K562 (cell line): Measurements from ENCODE around the gene TUBA1B. TPM values are rescaled to one million over a fixed set of nuclear protein-coding genes. Genes with fewer than 3 reads are reported as not detected.
A peak's percentile ranks its signal among the peaks of the same experiment; 100 is the strongest.

Experiments used
- ATAC-seq: fragments of 200-7000 bp; cut with Tn5 transposase; 3 replicates; pipeline ENCODE4 v1.9.1; 2020; ENCODE audit warnings: moderate library complexity
- BruUV-seq: library from RNA; stranded (reverse); fragments of 400-500 nt; replicated peaks from 2 replicates; lab custom pipeline; 2021; lab: Mats Ljungman, UMichigan
- CTCF ChIA-PET: fragments of 300-600 bp; formaldehyde crosslinking; extraction: SDS; loops from one replicate; lab custom pipeline; 2021; ENCODE audit warnings: low intra/inter-chr PET ratio; lab: Yijun Ruan, JAX
- POLR2A ChIA-PET: fragments of 300-600, 350-650 bp; sonication (Branson Sonifier 250); formaldehyde crosslinking; extraction: SDS; loops from one replicate; lab custom pipeline; 2021; ENCODE audit warnings: antibody characterized with exemption, inconsistent platforms; lab: Yijun Ruan, JAX
- DNase-seq, 4 experiments: peaks; one replicate each; pipeline versions ENCODE4 v3.0.0 to v3.0.0-alpha.2; 2011 to 2018; ENCODE audit warnings: low spot score in 3 of 4, mixed read lengths in 3 of 4; ENCODE audit errors: extremely low read depth in 1 of 4
- FAIRE-seq: peaks from 2 replicates; lab custom pipeline; 2011; peaks lifted over from hg19 to GRCh38; lab: Jason Lieb, UNC
- H2AFZ ChIP-seq: 2 replicates; pipeline ENCODE4 v1.6.0; 2011; ENCODE audit warnings: low read depth, low read length, control low read depth, inconsistent platforms
- H3K27ac ChIP-seq: fragments of 200-600 bp; 3 replicates; pipeline ENCODE4 v1.8.0; 2011; ENCODE audit warnings: low read depth, mild to moderate bottlenecking, control low read depth, inconsistent platforms, low read length, moderate library complexity, mixed read lengths; ENCODE audit errors: extremely low read depth
- H3K27me3 ChIP-seq, 2 experiments: fragments of 300-600 bp in 1 of 2; 2 replicates in 1 of 2; 3 replicates in 1 of 2; pipeline versions ENCODE4 v1.6.0 to v1.8.0; 2011; ENCODE audit warnings: inconsistent platforms in 2 of 2, low read length in 2 of 2, mild to moderate bottlenecking in 1 of 2, mixed read lengths in 1 of 2, moderate library complexity in 1 of 2; ENCODE audit not compliant: control insufficient read depth in 2 of 2, insufficient read depth in 2 of 2
- H3K36me3 ChIP-seq: fragments of 300-600 bp; 3 replicates; pipeline ENCODE4 v1.8.0; 2011; ENCODE audit warnings: mild to moderate bottlenecking, low read length, inconsistent platforms; ENCODE audit not compliant: control insufficient read depth, insufficient read depth
- H3K4me1 ChIP-seq, 2 experiments: fragments of 200-600 bp in 1 of 2; replicated peaks in 1 of 2; 2 replicates in 1 of 2; 3 replicates in 1 of 2; pipeline versions ENCODE4 v1.5.1 to v1.8.0; 2011; ENCODE audit warnings: inconsistent platforms in 2 of 2, low read length in 2 of 2, mild to moderate bottlenecking in 1 of 2, mixed read lengths in 1 of 2, moderate library complexity in 1 of 2; ENCODE audit not compliant: control insufficient read depth in 2 of 2, insufficient read depth in 2 of 2
- H3K4me2 ChIP-seq: 2 replicates; pipeline ENCODE4 v1.6.1; 2011; ENCODE audit warnings: low read length, control low read depth, inconsistent platforms, mixed read lengths; ENCODE audit not compliant: insufficient read depth
- H3K4me3 ChIP-seq: fragments of 200-600 bp; sonication (generic), shearing (Covaris generic); 2 replicates; pipeline ENCODE4 v1.5.1; 2016; ENCODE audit warnings: control low read depth, inconsistent platforms
- H3K79me2 ChIP-seq: fragments of 200-600 bp; 3 replicates; pipeline ENCODE4 v1.8.0; 2011; ENCODE audit warnings: low read length, inconsistent platforms; ENCODE audit not compliant: control insufficient read depth, insufficient read depth
- H3K9ac ChIP-seq, 2 experiments: 2 replicates each; pipeline versions ENCODE4 v1.6.0 to v1.6.1; 2011; ENCODE audit warnings: low read depth in 2 of 2, low read length in 2 of 2, control low read depth in 1 of 2, inconsistent platforms in 1 of 2, mild to moderate bottlenecking in 1 of 2, mixed read lengths in 1 of 2; ENCODE audit not compliant: insufficient read depth in 1 of 2
- H3K9me1 ChIP-seq: one replicate; pipeline ENCODE4 v1.6.0; 2011; ENCODE audit warnings: inconsistent platforms, mild to moderate bottlenecking, low read length, moderate library complexity; ENCODE audit not compliant: control insufficient read depth, insufficient read depth
- H3K9me3 ChIP-seq: replicated peaks from 2 replicates; pipeline ENCODE4 v1.5.1; 2011; ENCODE audit warnings: low read depth, low read length, inconsistent platforms; ENCODE audit not compliant: control insufficient read depth, insufficient read depth
- H4K20me1 ChIP-seq: replicated peaks from 2 replicates; pipeline ENCODE4 v1.6.1; 2011; ENCODE audit warnings: low read length, inconsistent platforms, mixed read lengths; ENCODE audit not compliant: control insufficient read depth, insufficient read depth
- BMI1 ChIP-seq: fragments of 150-350 bp; IDR thresholded peaks from 2 replicates; pipeline ENCODE4 v1.6.1; 2014; ENCODE audit warnings: low read length
- HNRNPH1 ChIP-seq: fragments of 200-400 bp; formaldehyde crosslinking; optimal IDR thresholded peaks from 2 replicates; pipeline ENCODE3; 2017; ENCODE audit warnings: low read depth, mild to moderate bottlenecking, low read length, moderate library complexity
- KDM2B ChIP-seq: fragments of 250-450 bp; sonication (Bioruptor Pico); IDR thresholded peaks from 2 replicates; pipeline ENCODE4 v1.8.0; 2021; ENCODE audit warnings: mild to moderate bottlenecking, moderate library complexity
- NR2C2 ChIP-seq, 2 experiments: fragments of 200-800 bp in 1 of 2; sonication (Bioruptor generic) in 1 of 2; sonication (generic) in 1 of 2; formaldehyde crosslinking in 1 of 2; IDR thresholded peaks; 2 replicates each; pipeline versions ENCODE4 v1.6.1 to v1.8.0; 2016 to 2022; ENCODE audit warnings: mild to moderate bottlenecking in 1 of 2, missing compliant biosample characterization in 1 of 2, missing genetic modification characterization in 1 of 2, missing genetic modification reagents in 1 of 2
- SUPT5H ChIP-seq: fragments of 450-650 bp; IDR thresholded peaks from 2 replicates; pipeline ENCODE4 v1.6.1; 2016
- ZFX ChIP-seq: sonication (generic); formaldehyde crosslinking; IDR thresholded peaks from 2 replicates; pipeline ENCODE4 v1.8.0; 2022; ENCODE audit warnings: mild to moderate bottlenecking, missing genetic modification reagents, moderate library complexity
- ZNF253 ChIP-seq: fragments of 250-450 bp; sonication (Bioruptor Pico); conservative IDR thresholded peaks from 2 replicates; pipeline ENCODE4 v1.6.1; 2021; ENCODE audit warnings: mild to moderate bottlenecking
- ZNF445 ChIP-seq: fragments of 250-450 bp; sonication (Bioruptor Pico); IDR thresholded peaks from 2 replicates; pipeline ENCODE4 v1.4.0; 2020; ENCODE audit warnings: low read depth, mild to moderate bottlenecking, moderate library complexity
- WGBS: fragments of 100-300 bp; shearing (Covaris generic); methylation state at CpG from one replicate; pipeline ENCODE4 v1.1.6; 2016; ENCODE audit warnings: low coverage, mixed read lengths; ENCODE audit not compliant: insufficient coverage; ENCODE audit errors: missing lambda C conversion rate; 5-methylcytosine and 5-hydroxymethylcytosine counted together
- in situ Hi-C: fragments of 300-500 bp; cut with MboI; formaldehyde crosslinking; loops from 4 replicates; pipeline ENCODE4 v1.15.0; 2018; ENCODE audit warnings: inconsistent platforms, mixed read lengths
- intact Hi-C: fragments of 100-400 bp; cut with micrococcal nuclease; formaldehyde crosslinking; loops from 2 replicates; pipeline ENCODE4 v1.14.2; 2022
- polyA plus RNA-seq, 8 experiments: library from polyadenylated mRNA; depleted of rRNA in 4 of 8; stranded (reverse) in 5 of 8; unstranded in 3 of 8; fragments of >200 nt; fragmentation: Nextera tagmentation in 2 of 8; fragmentation: Illumina TruSeq in 1 of 8; extraction: Ambion mirVana in 2 of 8; extraction: Trizol in 1 of 8; gene quantifications; 2 replicates each; pipeline versions ENCODE4 v1.2.1 to v1.2.3, GENCODE V29; 2011 to 2014; ENCODE audit warnings: inconsistent platforms in 1 of 8, missing spikeins in 1 of 8
- total RNA-seq, 7 experiments: library from RNA; depleted of rRNA in 6 of 7; stranded (reverse); fragments of >200 nt in 6 of 7; fragmentation: Illumina TruSeq in 2 of 7; extraction: Trizol in 2 of 7; gene quantifications; 2 replicates each; pipeline versions ENCODE4 v1.2.1 to v1.2.3, GENCODE V29; 2011 to 2021; ENCODE audit warnings: low replicate concordance in 1 of 7
- TF ChIP-seq, protein P1 (sequence below): fragments of 250-450 bp; sonication (Bioruptor Pico); IDR thresholded peaks from 2 replicates; pipeline ENCODE4 v1.4.0; 2020; ENCODE audit warnings: mild to moderate bottlenecking
- TF ChIP-seq, protein P2 (sequence below): fragments of 450-650 bp; conservative IDR thresholded peaks from 2 replicates; pipeline ENCODE4 v1.6.1; 2016; ENCODE audit warnings: missing genetic modification characterization, low read depth, mild to moderate bottlenecking, control low read depth, missing compliant biosample characterization
- TF ChIP-seq, protein P3 (sequence below): sonication (generic); formaldehyde crosslinking; IDR thresholded peaks from 2 replicates; pipeline ENCODE4 v1.9.0; 2022; ENCODE audit warnings: mild to moderate bottlenecking, missing genetic modification reagents
- TF ChIP-seq, protein P4 (sequence below), 3 experiments: fragments of 200-800 bp in 1 of 3; sonication (Bioruptor generic) in 1 of 3; sonication (generic) in 1 of 3; formaldehyde crosslinking in 1 of 3; IDR thresholded peaks; 2 replicates each; pipeline versions ENCODE4 v1.6.1 to v1.8.0; 2016 to 2022; ENCODE audit warnings: mild to moderate bottlenecking in 2 of 3, missing compliant biosample characterization in 2 of 3, missing genetic modification characterization in 2 of 3, missing genetic modification reagents in 1 of 3
- TF ChIP-seq, protein P5 (sequence below): fragments of 450-650 bp; formaldehyde crosslinking; IDR thresholded peaks from 2 replicates; pipeline ENCODE4 v1.4.0; 2020; ENCODE audit warnings: mild to moderate bottlenecking, mixed read lengths
- TF ChIP-seq, protein P6 (sequence below): fragments of 250-450 bp; sonication (Bioruptor Pico); IDR thresholded peaks from 2 replicates; pipeline ENCODE4 v1.8.0; 2022; ENCODE audit warnings: moderate library complexity, mild to moderate bottlenecking, inconsistent platforms

Gene TUBA1B
- total and polyA plus RNA-seq, 9 of the 15 experiments (the other 6 are each of a cell fraction or from before 2014, with no cell fraction given): 2,189 to 4,624 (median 2,628) TPM

DNA sequence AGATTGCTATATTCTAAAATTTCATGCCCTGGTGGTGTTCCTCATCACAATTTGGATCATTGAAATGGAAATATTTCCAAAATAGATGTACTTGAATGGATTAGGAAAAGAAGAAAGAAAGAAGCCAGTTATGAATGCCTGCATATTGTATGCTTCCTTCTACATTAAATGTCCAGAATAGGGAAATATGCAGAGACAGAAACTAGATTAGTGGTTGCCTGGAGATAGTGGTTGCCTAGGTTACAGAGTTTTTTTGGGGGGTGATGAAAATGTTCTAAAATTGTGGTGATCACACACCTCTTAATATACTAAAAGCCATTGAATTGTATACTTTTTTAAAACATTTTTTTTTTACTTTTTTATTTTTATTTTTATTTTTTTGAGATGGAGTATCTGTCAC is 39.7 kb upstream of the TUBA1B start (continued):
- TF ChIP-seq, protein P1, sequence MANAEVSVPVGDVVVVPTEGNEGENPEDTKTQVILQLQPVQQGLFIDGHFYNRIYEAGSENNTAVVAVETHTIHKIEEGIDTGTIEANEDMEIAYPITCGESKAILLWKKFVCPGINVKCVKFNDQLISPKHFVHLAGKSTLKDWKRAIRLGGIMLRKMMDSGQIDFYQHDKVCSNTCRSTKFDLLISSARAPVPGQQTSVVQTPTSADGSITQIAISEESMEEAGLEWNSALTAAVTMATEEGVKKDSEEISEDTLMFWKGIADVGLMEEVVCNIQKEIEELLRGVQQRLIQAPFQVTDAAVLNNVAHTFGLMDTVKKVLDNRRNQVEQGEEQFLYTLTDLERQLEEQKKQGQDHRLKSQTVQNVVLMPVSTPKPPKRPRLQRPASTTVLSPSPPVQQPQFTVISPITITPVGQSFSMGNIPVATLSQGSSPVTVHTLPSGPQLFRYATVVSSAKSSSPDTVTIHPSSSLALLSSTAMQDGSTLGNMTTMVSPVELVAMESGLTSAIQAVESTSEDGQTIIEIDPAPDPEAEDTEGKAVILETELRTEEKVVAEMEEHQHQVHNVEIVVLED (CRISPR knock-in tag): no peak
- TF ChIP-seq, protein P2, sequence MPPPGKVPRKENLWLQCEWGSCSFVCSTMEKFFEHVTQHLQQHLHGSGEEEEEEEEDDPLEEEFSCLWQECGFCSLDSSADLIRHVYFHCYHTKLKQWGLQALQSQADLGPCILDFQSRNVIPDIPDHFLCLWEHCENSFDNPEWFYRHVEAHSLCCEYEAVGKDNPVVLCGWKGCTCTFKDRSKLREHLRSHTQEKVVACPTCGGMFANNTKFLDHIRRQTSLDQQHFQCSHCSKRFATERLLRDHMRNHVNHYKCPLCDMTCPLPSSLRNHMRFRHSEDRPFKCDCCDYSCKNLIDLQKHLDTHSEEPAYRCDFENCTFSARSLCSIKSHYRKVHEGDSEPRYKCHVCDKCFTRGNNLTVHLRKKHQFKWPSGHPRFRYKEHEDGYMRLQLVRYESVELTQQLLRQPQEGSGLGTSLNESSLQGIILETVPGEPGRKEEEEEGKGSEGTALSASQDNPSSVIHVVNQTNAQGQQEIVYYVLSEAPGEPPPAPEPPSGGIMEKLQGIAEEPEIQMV (tag): no peak
- TF ChIP-seq, protein P3, sequence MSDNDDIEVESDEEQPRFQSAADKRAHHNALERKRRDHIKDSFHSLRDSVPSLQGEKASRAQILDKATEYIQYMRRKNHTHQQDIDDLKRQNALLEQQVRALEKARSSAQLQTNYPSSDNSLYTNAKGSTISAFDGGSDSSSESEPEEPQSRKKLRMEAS (CRISPR knock-in tag): no peak
- TF ChIP-seq KDM2B (CRISPR knock-in tag) (no peak), NR2C2 (CRISPR knock-in tag; IDR thresholded peaks at IDR 0.05) (no peak), NR2C2 (tag; IDR thresholded peaks at IDR 0.05) (no peak), BMI1 (0 out of 2 replicates have a peak, but pooled peaks have one; percentile 51)
- TF ChIP-seq, all 486 proteins: peak for 5

DNA sequence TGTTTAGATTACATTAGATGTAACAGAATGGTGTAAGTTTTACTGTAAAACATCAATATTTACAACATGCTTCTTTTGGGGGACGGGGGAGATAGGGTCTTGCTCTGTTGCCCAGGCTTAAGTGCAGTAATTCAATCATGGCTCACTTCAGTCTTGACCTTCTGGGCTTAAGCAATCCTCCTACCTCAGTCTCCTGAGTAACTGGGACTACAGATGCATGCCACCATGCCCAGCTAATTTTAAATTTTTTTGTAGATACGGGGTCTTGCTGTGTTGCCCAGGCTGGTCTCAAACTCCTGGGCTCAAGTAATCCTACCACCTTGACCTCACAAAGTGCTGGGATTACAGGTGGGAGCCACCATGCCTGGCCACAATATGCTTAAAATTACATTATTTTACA is 33.9 kb upstream of the TUBA1B start:
- ChIA-PET POLR2A (interaction anchor here (2.5 kb wide), 1 partner anchor 34 kb away, joined by 16 read pairs; the partner anchor contains the start of gene TUBA1B), CTCF (no interaction called here)
- BruUV-seq: no TSS peak
- Histone ChIP-seq H3K9ac (no peak overlapping the region), H3K4me2 (no peak overlapping the region), H3K27me3 (no peaks in the 10 kb centered on the region), H3K27ac (no peak overlapping the region), H3K4me1 (peaks cover 2 to 5% of the 10 kb centered on the region in 2 experiments; a peak in 3 of 5 replicates), H3K79me2 (no peaks in the 10 kb centered on the region), H3K36me3 (no peaks in the 10 kb centered on the region), H3K9me3 (no peaks in the 10 kb centered on the region), H4K20me1 (no peaks in the 10 kb centered on the region), H3K4me3 (no peak overlapping the region), H2AFZ (no peak overlapping the region), H3K9me1 (no peaks in the 10 kb centered on the region)
- intact Hi-C loops (no loop called here), in situ Hi-C loops (no loop called here)
- WGBS: 71% methylated on average over 2 of the region's 2 CpGs
- ATAC-seq (no peak), DNase-seq (no peak), FAIRE-seq (no peak)
- TF ChIP-seq, protein P4, sequence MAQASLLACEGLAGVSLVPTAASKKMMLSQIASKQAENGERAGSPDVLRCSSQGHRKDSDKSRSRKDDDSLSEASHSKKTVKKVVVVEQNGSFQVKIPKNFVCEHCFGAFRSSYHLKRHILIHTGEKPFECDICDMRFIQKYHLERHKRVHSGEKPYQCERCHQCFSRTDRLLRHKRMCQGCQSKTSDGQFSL (CRISPR knock-in tag; IDR thresholded peaks at IDR 0.05): no peak
- TF ChIP-seq, protein P4 (tag; IDR thresholded peaks at IDR 0.05): no peak
- no peak for TF ChIP-seq HNRNPH1
- TF ChIP-seq, protein P5, sequence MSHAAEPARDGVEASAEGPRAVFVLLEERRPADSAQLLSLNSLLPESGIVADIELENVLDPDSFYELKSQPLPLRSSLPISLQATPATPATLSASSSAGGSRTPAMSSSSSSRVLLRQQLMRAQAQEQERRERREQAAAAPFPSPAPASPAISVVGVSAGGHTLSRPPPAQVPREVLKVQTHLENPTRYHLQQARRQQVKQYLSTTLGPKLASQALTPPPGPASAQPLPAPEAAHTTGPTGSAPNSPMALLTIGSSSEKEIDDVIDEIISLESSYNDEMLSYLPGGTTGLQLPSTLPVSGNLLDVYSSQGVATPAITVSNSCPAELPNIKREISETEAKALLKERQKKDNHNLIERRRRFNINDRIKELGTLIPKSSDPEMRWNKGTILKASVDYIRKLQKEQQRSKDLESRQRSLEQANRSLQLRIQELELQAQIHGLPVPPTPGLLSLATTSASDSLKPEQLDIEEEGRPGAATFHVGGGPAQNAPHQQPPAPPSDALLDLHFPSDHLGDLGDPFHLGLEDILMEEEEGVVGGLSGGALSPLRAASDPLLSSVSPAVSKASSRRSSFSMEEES (CRISPR knock-in tag): no peak
- TF ChIP-seq, protein P6, sequence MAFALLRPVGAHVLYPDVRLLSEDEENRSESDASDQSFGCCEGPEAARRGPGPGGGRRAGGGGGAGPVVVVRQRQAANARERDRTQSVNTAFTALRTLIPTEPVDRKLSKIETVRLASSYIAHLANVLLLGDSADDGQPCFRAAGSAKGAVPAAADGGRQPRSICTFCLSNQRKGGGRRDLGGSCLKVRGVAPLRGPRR: no peak
- no peak for TF ChIP-seq ZNF445
- TF ChIP-seq ZFX: no peak
- TF ChIP-seq ZNF253 (CRISPR knock-in tag): no peak
- no peak for TF ChIP-seq SUPT5H
